ENCODE data around the gene ACTL8.
A peak's percentile ranks its signal among the peaks of the same experiment; 100 is the strongest.

ACTL8 gene

GRCh38 chr1:17810668-17811067 is 55.5 kb downstream of the ACTL8 start:
- no peak for DNase-seq

DNA sequence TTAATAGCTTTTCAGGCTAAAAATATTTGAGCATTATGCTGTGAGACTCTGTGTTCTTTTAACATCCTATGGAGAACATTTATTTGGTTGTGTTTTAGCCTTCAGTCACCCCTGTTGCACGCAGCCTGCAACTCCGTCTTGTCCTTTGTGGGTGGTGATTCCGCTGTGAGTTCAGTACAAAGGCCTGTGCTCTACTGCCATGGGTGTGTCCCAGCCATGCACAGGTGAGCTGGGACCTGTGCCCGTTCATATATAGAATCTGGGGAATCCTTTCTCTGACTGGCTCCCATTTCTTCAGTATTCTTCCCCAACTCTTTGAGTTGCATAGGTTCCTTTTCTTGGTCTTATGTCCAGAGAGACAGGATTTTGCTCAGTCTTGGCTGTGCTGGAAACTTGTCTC is 61.4 kb downstream of the ACTL8 start:
- no peak for DNase-seq

- no peak for DNase-seq
These were observed 64.1 kb downstream of the ACTL8 start for GRCh38 chr1:17819129-17819802.

- DNase-seq: no peak
These were observed 65.1 kb downstream of the ACTL8 start for GRCh38 chr1:17820198-17820597.

DNA sequence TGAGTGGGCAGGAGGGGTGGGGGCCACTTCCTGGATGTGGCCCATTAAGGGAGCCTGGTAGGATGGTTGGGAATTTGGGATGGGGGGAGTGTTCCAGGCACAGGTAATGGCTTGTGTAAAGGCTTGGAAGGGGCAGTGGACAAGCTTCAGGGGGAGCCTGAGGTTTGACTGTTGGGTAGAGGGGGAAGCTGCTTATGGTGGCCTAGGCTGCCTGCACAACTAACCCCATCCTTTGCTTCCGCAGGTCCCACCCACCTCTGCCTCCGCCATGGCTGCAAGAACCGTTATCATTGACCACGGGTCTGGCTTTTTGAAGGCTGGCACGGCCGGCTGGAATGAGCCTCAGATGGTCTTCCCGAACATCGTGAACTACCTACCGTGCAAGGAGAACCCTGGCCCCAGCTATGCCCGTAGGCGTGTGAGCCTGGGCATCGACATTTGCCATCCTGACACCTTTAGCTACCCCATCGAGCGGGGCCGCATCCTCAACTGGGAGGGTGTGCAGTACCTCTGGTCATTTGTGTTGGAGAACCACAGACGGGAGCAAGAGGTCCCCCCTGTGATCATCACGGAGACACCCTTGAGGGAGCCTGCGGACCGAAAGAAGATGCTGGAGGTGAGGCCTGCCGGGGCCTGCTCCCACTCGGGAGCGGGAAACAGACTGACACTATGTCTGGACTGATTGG is 67.8 kb downstream of the ACTL8 start:
- no peak for DNase-seq

DNA sequence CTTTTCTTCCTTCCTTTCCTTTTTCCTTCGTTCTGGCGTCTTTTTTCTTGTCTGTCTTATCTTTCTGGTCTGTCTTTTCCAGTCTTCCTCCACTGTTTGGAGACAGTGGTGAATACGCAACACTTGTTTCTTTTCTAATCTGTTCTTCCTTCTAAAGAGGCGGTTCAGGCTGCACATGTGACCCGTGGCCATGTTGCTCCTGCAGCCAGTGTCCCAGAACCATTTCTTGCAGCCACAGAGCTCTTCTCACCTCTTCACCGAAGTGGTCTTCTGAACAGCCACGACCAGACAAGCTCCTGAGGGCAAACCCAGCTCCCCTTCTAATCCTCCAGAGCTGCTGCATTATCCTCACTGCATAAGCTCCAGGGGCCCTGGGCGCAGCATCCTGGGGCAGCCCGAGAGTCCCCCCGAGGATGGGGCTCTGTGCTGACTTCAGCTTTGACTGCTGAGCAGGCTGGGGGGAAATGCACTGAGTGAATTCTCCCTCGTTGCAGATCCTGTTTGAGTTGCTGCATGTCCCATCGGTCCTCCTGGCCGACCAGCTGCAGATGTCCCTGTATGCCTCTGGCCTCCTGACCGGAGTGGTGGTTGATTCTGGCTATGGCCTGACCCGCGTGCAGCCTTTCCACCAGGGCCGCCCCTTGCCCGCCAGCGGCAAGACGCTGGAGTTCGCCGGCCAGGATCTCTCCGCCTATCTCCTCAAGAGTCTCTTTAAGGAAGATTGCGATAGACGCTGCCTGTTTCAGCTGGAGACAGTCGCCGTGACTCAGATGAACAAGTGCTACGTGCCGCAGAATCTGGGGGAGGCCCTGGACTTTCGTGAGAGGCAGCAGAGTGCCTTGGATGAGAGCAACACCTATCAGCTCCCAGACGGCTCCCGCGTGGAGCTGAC is 70.4 kb downstream of the ACTL8 start:
- no peak for DNase-seq

- no peak for DNase-seq
These were observed 71.0 kb downstream of the ACTL8 start for GRCh38 chr1:17826165-17826488.

GRCh38 chr1:17828991-17829390 is 73.9 kb downstream of the ACTL8 start:
- DNase-seq: no peak

DNA sequence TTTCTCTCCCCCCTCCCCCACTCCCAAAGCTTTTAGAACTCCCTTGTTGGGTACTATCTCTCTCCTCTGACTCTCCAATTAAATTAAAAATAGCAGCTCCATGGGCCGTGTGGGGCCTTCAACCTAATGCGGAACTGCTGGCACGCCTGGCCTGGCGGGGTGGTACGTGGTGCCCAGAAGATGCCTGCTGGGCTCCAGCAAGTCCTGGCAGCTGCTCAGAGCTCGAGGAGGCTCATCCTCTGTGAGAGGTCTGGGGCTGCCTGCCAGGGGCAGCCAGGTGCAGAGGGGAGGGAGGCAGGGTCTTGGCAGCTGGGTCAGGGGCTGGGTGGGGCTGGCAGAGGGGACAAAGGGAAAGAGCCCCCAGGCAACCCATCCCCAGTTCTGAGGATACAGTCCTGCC is 74.4 kb downstream of the ACTL8 start:
- peak; percentile 45 for DNase-seq

DNA sequence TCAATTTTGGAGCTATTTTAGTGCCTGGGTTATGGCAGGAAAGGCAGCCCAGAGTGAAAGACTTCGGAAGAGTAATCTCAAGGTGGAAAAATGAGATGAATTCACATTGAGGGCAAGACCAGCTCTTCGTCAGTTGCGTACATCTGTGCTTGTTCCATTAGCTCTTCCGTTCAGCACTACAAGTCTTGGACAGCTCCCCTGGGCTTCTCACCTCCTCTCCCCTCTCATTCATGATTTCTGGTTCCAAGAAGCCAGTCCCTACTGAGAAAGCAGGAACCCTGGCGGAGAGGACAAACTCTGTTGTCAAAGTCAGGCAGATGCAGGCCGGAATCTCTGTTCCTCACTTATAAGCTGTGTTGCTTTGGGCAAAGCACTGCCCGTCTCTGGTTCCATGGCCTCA is 76.5 kb downstream of the ACTL8 start:
- no peak for DNase-seq

GRCh38 chr1:17833661-17834501 is 78.7 kb downstream of the ACTL8 start:
- no peak for DNase-seq

DNA sequence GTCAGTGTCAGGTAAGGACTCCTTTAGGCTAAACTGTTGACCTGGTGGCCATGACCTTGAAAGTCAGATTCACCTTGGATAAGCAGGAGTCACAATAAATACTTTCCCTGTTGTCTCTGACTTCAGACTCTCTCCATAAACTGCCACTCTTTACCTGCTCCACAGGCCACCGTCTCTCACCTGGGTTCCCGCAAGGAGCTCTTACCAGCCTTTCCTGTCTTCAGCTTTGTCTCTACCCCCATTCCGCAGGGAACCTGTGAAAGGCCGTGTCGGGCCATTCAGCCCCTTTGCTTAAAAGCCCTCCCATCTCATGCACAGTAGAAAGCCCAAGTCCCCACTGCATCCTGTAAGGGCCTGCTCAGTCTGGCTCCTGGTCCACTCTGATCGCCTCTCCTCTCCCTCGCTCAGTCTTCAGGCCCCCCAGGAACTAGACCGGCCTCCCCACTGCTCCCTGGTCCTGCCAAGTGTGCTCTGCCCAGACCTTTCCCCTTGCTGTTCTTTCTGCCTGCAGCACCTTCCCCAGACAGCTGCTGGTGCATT is 79.5 kb downstream of the ACTL8 start:
- DNase-seq: no peak

- no peak for DNase-seq
These were observed 82.3 kb downstream of the ACTL8 start for GRCh38 chr1:17837233-17838030.

GRCh38 chr1:17839641-17840196 is 84.6 kb downstream of the ACTL8 start:
- no peak for DNase-seq

DNA sequence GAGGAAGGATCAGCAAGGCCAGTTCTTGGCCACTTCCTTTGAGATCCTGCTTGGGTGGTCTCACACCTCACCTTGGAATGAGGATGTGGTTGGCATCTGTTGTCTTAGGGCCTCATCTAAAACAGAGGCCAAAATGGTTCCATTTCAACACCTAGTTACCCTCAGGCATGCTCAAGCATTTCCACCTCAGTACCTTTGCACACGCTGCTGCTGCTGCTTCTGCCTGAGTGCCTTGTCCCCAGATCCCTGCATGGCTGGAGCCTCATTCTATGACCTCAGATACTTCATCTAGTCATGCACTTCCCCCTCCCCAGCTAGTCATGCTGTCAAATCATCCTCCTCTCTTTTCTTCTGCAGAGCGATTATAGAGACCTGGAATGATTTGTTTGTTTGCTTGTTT is 86.8 kb downstream of the ACTL8 start:
- DNase-seq: no peak

- no peak for DNase-seq
These were observed 87.6 kb downstream of the ACTL8 start for GRCh38 chr1:17842686-17843085.

- DNase-seq: no peak
These were observed 89.2 kb downstream of the ACTL8 start for GRCh38 chr1:17844185-17844826.

- DNase-seq: no peak
These were observed 90.5 kb downstream of the ACTL8 start for GRCh38 chr1:17845583-17845982.

DNA sequence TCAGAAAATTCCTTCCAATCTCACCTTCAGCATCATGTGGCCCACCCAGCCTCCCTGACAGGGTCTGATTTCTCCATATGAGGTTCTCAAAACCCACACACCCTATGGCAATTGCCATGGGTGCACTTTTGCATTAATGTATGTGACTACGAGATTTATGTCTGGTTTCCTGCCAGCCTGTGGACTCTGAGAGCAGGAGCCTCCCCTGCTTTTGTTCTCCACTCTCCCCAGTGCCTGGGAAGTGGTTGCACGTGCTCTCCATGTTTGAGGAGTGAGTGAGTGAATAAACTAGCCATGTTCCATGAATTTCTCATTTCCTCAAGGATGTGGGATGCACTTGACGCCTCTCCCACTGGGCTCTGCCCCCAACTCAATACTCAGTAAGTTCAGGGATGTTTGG is 91.2 kb downstream of the ACTL8 start:
- no peak for DNase-seq

- no peak for DNase-seq
These were observed 92.0 kb downstream of the ACTL8 start for GRCh38 chr1:17847111-17847510.

DNA sequence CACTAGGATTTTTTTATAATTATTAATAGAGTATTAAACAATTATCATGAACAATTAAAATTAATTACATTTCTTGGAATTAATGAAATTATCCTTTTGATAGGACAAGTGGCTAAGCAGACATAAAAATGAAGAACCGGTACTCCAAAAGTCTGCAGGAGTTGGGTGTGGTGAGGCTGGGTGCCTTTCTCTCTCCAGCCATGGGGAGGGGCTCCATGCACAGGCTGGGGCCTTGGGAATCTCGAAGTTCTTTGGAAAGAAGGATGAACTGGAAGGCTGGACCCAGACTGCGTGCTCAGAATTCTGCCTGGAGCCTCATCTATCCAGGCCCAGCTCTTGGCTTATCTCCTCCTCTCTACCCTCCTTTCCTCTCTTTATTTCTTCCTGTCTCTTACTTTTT is 94.1 kb downstream of the ACTL8 start:
- DNase-seq: no peak
